ENCODE data around the gene MLPH.

DNA sequence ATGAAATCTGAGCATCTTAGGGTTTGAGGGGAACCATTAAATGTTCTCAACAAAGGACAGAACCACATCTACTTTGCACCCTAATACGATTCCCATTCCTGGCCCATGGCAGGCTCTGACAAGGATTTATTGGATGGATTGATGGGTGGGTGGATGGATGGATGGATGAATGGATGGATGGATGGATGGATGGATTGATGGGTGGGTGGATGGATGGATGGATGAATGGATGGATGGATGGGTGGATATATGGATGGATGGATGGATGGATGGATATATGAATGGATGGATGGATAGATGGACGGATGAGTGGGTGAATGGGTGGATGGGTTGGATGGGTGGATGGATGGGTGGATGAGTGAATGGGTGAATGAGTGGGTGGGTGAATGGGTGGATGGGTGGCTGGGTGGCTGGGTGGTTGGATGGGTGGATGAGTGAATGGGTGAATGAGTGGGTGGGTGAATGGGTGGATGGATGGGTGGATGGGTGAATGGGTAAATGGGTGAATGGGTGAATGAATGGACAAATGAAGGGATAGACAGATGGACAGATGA is 29.6 kb upstream of the MLPH start:
- TF ChIP-seq, protein P1, sequence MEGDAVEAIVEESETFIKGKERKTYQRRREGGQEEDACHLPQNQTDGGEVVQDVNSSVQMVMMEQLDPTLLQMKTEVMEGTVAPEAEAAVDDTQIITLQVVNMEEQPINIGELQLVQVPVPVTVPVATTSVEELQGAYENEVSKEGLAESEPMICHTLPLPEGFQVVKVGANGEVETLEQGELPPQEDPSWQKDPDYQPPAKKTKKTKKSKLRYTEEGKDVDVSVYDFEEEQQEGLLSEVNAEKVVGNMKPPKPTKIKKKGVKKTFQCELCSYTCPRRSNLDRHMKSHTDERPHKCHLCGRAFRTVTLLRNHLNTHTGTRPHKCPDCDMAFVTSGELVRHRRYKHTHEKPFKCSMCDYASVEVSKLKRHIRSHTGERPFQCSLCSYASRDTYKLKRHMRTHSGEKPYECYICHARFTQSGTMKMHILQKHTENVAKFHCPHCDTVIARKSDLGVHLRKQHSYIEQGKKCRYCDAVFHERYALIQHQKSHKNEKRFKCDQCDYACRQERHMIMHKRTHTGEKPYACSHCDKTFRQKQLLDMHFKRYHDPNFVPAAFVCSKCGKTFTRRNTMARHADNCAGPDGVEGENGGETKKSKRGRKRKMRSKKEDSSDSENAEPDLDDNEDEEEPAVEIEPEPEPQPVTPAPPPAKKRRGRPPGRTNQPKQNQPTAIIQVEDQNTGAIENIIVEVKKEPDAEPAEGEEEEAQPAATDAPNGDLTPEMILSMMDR (IDR thresholded peaks at IDR 0.05), result no peak
- TF ChIP-seq EP300 (IDR thresholded peaks at IDR 0.05), result no peak
- no peak for TF ChIP-seq POLR2A (IDR thresholded peaks at IDR 0.05; ENCODE audit: low read depth)
